Measurements from ENCODE around the gene IPMK.
A peak's percentile ranks its signal among the peaks of the same experiment; 100 is the strongest.
"Not testable (repeated sequence)": the region's sequence is repeated elsewhere in the genome, so short reads cannot be mapped to it uniquely, and the experiment has no call there.

Gene IPMK

GRCh38 chr10:58268454-58268945 lies 806 bp upstream of the IPMK start:
- DNase-seq (ENCODE audit: low read depth in 1 of 2, low spot score in 1 of 2), result no peak

GRCh38 chr10:58266826-58267712 lies 625 bp downstream of the IPMK start:
- DNase-seq (ENCODE audit: low read depth in 1 of 2, low spot score in 1 of 2), result peak; percentile 8 to 12

- no peak for DNase-seq (ENCODE audit: low read depth in 1 of 2, low spot score in 1 of 2)
These were observed 1.5 kb downstream of the IPMK start for GRCh38 chr10:58266003-58266825.

GRCh38 chr10:58265249-58265648 lies 2.4 kb downstream of the IPMK start:
- no peak for DNase-seq (ENCODE audit: low read depth in 1 of 2, low spot score in 1 of 2)

- DNase-seq (ENCODE audit: low read depth in 1 of 2, low spot score in 1 of 2), result no peak
These were observed 2.9 kb downstream of the IPMK start for GRCh38 chr10:58264780-58265179.

- no peak for DNase-seq (ENCODE audit: low read depth in 1 of 2, low spot score in 1 of 2)
These were observed 4.9 kb downstream of the IPMK start for GRCh38 chr10:58262766-58263165.

- no peak for DNase-seq (ENCODE audit: low read depth in 1 of 2, low spot score in 1 of 2)
These were observed 7.4 kb downstream of the IPMK start for GRCh38 chr10:58260334-58260733.

- no peak for DNase-seq (ENCODE audit: low read depth in 1 of 2, low spot score in 1 of 2)
These were observed 8.6 kb downstream of the IPMK start for GRCh38 chr10:58258977-58259692.

DNA sequence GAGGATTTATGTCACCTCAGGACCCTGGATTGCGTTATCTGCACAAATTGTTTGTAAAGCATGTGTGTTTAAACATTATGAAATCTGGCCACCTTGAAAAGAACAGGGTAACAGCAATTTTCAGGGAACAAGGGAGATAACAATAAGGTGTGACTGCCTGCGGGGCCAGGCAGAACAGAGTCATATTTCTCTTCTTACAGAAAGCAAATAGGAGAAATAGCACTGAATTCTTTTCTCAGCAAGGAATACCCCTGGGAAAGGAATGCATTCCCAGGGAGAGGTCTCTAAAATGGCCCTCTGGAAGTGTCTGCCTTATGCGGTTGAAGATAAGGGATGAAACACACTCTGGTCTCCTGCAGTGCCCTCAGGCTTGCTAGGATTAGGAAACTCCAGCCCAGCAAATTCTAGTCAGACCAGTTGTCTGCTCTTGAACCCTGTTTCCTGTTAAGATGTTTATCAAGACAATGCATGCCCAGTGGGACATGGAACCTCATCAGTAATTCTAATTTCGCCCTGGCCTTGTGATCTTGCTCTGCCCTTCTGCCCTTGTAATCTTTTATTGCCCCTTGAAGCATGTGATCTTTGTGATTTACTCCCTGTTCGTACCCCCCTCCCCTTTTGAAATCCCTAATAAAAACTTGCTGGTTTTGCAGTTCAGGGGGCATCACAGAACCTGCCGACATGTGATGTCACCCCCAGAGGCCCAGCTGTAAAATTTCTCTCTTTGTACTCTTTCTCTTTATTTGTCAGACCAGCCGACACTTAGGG lies 11.5 kb downstream of the IPMK start:
- not testable (repeated sequence) for DNase-seq (ENCODE audit: low read depth in 1 of 2, low spot score in 1 of 2)

DNA sequence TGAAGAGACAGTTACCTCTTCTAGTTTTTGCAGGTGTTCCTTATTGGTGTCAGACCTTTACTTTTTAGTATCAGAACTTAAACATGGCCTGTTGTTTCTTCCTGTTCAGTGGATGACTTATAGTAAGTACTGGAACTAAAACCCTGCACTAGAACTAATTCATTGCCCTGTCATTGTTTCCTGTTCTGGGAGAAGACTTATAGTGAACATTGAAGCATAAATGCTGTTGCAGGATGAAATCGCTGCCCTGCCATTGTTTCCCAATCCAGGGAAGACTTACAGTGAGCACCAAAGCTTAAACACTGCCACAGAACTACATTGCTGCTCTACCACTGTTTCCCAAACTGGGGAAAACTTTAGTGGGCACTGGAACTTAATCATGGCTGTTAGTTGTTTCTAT lies 13.1 kb downstream of the IPMK start:
- no peak for DNase-seq (ENCODE audit: low read depth in 1 of 2, low spot score in 1 of 2)

DNA sequence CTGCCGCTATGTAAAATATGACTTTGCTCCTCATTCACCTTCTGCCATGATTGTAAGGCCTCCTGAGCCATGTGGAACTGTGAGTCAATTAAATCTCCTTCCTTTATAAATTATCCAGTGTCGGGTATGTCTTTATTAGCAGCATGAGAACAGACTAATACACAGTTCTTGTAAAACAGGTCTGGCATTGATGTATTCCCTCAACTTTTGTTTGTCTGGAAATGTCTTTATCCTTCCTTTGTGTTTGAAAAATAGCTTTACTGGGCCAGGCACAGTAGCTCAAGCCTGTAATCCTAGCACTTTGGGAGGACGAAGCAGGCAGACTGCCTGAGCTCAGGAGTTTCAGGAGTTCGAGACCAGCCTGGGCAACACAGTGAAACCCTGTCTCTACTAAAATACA lies 14.5 kb downstream of the IPMK start:
- DNase-seq (ENCODE audit: low read depth in 1 of 2, low spot score in 1 of 2), result no peak

- DNase-seq (ENCODE audit: low read depth in 1 of 2, low spot score in 1 of 2), result not testable (repeated sequence)
These were observed 23.0 kb downstream of the IPMK start for GRCh38 chr10:58244666-58245065.

GRCh38 chr10:58244242-58244641 lies 23.5 kb downstream of the IPMK start:
- not testable (repeated sequence) for DNase-seq (ENCODE audit: low read depth in 1 of 2, low spot score in 1 of 2)

DNA sequence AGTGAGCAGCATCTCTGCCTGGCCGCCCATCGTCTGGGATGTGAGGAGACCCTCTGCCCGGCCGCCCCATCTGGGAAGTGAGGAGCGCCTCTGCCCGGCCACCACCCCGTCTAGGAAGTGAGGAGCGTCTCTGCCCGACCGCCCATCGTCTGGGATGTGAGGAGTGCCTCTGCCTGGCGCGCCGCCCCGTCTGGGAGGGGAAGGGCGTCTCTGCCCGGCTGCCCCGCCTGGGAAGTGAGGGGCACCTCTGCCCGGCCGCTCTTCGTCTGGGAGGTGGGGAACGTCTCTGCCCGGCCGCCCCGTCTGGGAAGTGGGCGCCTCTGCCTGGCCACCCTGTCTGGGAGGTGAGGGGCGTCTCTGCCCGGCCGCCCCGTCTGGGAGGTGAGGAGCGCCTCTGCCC lies 23.9 kb downstream of the IPMK start:
- DNase-seq (ENCODE audit: low read depth in 1 of 2, low spot score in 1 of 2), result not testable (repeated sequence)

DNA sequence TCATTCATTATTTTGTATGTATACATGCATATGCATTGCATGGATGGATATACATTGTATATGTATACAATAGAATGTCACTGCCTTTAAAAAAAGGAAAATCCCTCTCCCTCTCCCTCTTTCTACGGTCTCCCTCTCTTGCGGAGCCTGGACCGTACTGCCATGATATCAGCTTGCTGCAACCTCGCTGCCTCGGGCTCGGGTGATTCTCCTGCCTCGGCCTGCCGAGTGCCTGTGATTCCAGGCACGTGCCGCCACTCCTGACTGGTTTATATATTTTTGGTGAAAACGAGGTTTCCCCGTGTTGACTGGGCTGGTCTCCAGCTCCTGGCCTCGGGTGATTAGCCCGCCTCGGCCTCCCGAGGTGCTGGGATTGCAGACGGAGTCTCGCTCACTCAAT lies 24.4 kb downstream of the IPMK start:
- DNase-seq (ENCODE audit: low read depth in 1 of 2, low spot score in 1 of 2), result no peak

DNA sequence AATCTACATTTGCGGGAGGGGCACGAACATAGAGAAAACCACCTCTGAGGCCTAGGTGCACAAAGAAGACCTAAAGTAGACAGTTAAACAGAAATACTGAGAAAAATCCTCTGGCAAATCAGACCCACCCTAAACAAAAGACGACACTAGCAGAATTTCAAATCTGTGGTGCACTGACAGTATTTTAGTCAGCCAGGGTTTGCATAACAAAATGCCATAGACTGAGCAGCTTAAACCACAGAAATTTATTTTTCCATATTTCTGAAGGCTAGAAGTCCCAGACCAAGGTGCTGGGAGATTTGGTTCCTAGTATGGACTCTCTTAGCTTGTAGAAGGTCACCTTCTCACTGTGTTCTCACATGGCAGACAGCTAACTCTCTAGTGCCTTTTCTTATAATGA lies 26.3 kb downstream of the IPMK start:
- DNase-seq (ENCODE audit: low read depth in 1 of 2, low spot score in 1 of 2), result no peak

- no peak for DNase-seq (ENCODE audit: low read depth in 1 of 2, low spot score in 1 of 2)
These were observed 27.2 kb downstream of the IPMK start for GRCh38 chr10:58240531-58240930.

GRCh38 chr10:58239561-58240169 lies 28.0 kb downstream of the IPMK start:
- no peak for DNase-seq (ENCODE audit: low read depth in 1 of 2, low spot score in 1 of 2)

DNA sequence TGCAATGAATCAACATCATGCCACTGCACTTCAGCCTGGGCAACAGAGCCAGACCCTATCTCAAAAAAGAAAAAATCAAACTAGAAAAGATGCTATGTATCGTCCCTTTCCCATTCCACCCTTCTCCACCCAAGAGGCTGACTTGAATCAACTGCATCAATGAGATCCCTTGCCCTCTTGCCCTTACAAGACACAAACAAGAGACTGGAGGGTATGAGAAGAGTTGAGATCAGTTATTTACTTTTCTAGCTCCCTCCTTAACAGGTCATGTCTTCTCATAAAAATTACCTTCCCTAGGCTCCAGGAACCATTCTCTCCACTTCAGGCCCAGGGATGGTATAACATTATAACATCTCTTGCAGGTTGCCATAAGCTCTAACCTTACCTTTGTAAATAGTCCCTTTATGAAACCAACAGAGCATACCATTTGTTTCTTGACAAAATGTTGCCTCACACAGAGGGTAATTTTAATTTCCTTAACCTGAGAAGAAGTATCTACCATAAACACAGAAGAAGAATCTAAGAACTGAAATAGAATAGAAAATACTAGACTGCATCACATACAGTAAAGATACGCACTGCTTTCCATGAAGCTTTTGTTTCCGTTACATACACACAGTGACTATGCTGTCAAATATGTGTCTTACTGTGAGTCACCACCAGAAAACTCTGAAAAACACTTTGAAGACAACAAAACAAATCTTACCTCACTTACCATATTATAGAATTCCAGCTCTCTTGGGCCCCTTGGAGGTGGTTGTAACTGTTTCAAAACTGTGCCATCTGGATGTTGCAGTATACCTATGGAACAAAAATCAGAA lies 30.5 kb downstream of the IPMK start:
- no peak for DNase-seq (ENCODE audit: low read depth in 1 of 2, low spot score in 1 of 2)

Data from stimulated activated CD4-positive, alpha-beta T cell treated with anti-CD3 and anti-CD28 coated beads, Interleukin-15, amount 100 ng/mL, for 1 hour (primary cell).